ENCODE data around the gene CFAP57. TPM values are rescaled to one million over a fixed set of nuclear protein-coding genes. Genes with fewer than 3 reads are reported as not detected.

Gene CFAP57
- total and polyA plus RNA-seq, 2 of the 8 experiments (the other 6 are each of a cell fraction or from before 2014, with no cell fraction given) = 0.20 to 0.80 TPM

DNA sequence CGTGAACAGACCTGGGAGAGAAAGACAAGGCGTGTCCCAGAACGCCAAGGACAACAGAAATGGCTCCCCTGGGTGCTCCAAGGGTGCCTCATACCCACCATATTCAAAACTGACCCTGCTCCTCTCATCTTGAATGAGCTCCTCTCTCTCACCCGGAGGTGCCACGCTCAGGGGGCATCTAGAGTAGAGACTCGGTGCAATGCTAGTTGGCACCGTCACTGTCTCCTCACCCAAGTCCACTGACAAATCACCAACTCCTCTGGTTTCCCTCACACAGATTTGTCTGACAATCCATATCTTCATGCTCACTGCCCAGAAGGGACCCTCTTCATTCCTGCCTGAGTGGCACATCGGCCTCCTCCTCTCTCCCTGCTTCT lies 102.7 kb downstream of the CFAP57 start (continued):
- no peak for TF ChIP-seq GTF2F1 (IDR thresholded peaks at IDR 0.05; ENCODE audit: borderline replicate concordance, low read depth, low read length)

Measured in H1 (cell line).